IPS-20b (cell line): ENCODE results near the gene SBNO1.

Experiments used
- H3K27ac ChIP-seq: one replicate; pipeline ENCODE4 v1.5.1; 2013; ENCODE audit warnings: low read length
- H3K27me3 ChIP-seq: 2 replicates; pipeline ENCODE4 v1.6.1; 2013; ENCODE audit warnings: mild to moderate bottlenecking, low read length, inconsistent platforms; ENCODE audit not compliant: insufficient read depth
- H3K36me3 ChIP-seq: 2 replicates; pipeline ENCODE4 v1.6.1; 2013; ENCODE audit warnings: low read depth, mild to moderate bottlenecking, inconsistent platforms, low read length, moderate library complexity; ENCODE audit not compliant: insufficient read depth
- H3K4me1 ChIP-seq: 2 replicates; pipeline ENCODE4 v1.6.1; 2013; ENCODE audit warnings: mild to moderate bottlenecking, control low read depth, inconsistent platforms, low read length, moderate library complexity; ENCODE audit not compliant: insufficient read depth
- H3K4me3 ChIP-seq: 2 replicates; pipeline ENCODE4 v1.5.1; 2013; ENCODE audit warnings: mild to moderate bottlenecking, low read length, inconsistent platforms
- H3K9ac ChIP-seq: 2 replicates; pipeline ENCODE4 v1.6.1; 2013; ENCODE audit warnings: low read depth, mild to moderate bottlenecking, inconsistent platforms, low read length, moderate library complexity
- H3K9me3 ChIP-seq: 2 replicates; pipeline ENCODE4 v1.6.1; 2013; ENCODE audit warnings: mild to moderate bottlenecking, low read depth, low read length, inconsistent platforms; ENCODE audit not compliant: insufficient read depth

The SBNO1 gene

GRCh38 chr12:123267335-123267920 is 97.2 kb downstream of the SBNO1 start:
- Histone ChIP-seq H3K27ac (no peak overlapping the region), H3K9me3 (no peaks in the 10 kb centered on the region), H3K4me1 (peaks cover 10% of the 10 kb centered on the region; the same call in 1 of the 2 replicates), H3K36me3 (peaks cover 57% of the 10 kb centered on the region), H3K9ac (no peak overlapping the region), H3K4me3 (no peak overlapping the region), H3K27me3 (no peaks in the 10 kb centered on the region)

- Histone ChIP-seq H3K36me3 (peaks cover 63% of the 10 kb centered on the region), H3K4me1 (peaks cover 13% of the 10 kb centered on the region; the same call in 1 of the 2 replicates), H3K27me3 (no peaks in the 10 kb centered on the region), H3K27ac (no peak overlapping the region), H3K9me3 (no peaks in the 10 kb centered on the region), H3K9ac (no peak overlapping the region), H3K4me3 (no peak overlapping the region)
Observed at GRCh38 chr12:123266679-123267277, 97.9 kb downstream of the SBNO1 start.

- no peak overlapping the region for H3K27ac ChIP-seq
- peaks cover 70% of the 10 kb centered on the region for H3K36me3 ChIP-seq
Observed at GRCh38 chr12:123265851-123266678, 98.6 kb downstream of the SBNO1 start.

GRCh38 chr12:123264642-123265041 is 100.0 kb downstream of the SBNO1 start:
- H3K9me3 ChIP-seq: no peaks in the 10 kb centered on the region
- peaks cover 84% of the 10 kb centered on the region for H3K36me3 ChIP-seq
- no peak overlapping the region for H3K27ac ChIP-seq
- no peak overlapping the region for H3K9ac ChIP-seq
- H3K27me3 ChIP-seq: no peaks in the 10 kb centered on the region
- no peak overlapping the region for H3K4me3 ChIP-seq
- H3K4me1 ChIP-seq: peaks cover 18% of the 10 kb centered on the region; the same call in 1 of the 2 replicates

More at GRCh38 chr12:123265851-123266678, 98.6 kb downstream of the SBNO1 start:
- Histone ChIP-seq H3K27me3 (no peaks in the 10 kb centered on the region), H3K9me3 (no peaks in the 10 kb centered on the region), H3K9ac (no peak overlapping the region), H3K4me1 (peaks cover 18% of the 10 kb centered on the region; the same call in 1 of the 2 replicates), H3K4me3 (no peak overlapping the region)

GRCh38 chr12:123263196-123263817 is 101.3 kb downstream of the SBNO1 start:
- Histone ChIP-seq H3K9me3 (no peaks in the 10 kb centered on the region), H3K27ac (no peak overlapping the region), H3K9ac (no peak overlapping the region), H3K4me1 (peaks cover 10% of the 10 kb centered on the region; the same call in 1 of the 2 replicates), H3K4me3 (no peak overlapping the region), H3K27me3 (no peaks in the 10 kb centered on the region), H3K36me3 (peaks cover 91% of the 10 kb centered on the region)

GRCh38 chr12:123261196-123261595 is 103.5 kb downstream of the SBNO1 start:
- Histone ChIP-seq H3K4me3 (no peak overlapping the region), H3K4me1 (peaks cover 10% of the 10 kb centered on the region; the same call in 1 of the 2 replicates), H3K36me3 (peaks cover 97% of the 10 kb centered on the region), H3K27ac (no peak overlapping the region), H3K9me3 (no peaks in the 10 kb centered on the region), H3K9ac (no peak overlapping the region), H3K27me3 (no peaks in the 10 kb centered on the region)

GRCh38 chr12:123260081-123260480 is 104.6 kb downstream of the SBNO1 start:
- no peaks in the 10 kb centered on the region for H3K27me3 ChIP-seq
- no peak overlapping the region for H3K27ac ChIP-seq
- no peaks in the 10 kb centered on the region for H3K9me3 ChIP-seq
- no peak overlapping the region for H3K4me3 ChIP-seq
- no peak overlapping the region for H3K9ac ChIP-seq
- peaks cover 96% of the 10 kb centered on the region for H3K36me3 ChIP-seq
- peaks cover 10% of the 10 kb centered on the region; the same call in 1 of the 2 replicates for H3K4me1 ChIP-seq

GRCh38 chr12:123258593-123258992 is 106.1 kb downstream of the SBNO1 start:
- Histone ChIP-seq H3K4me3 (no peak overlapping the region), H3K9me3 (no peaks in the 10 kb centered on the region), H3K27me3 (no peaks in the 10 kb centered on the region), H3K4me1 (peaks cover 10% of the 10 kb centered on the region; the same call in 1 of the 2 replicates), H3K9ac (no peak overlapping the region), H3K36me3 (peaks cover 96% of the 10 kb centered on the region), H3K27ac (no peak overlapping the region)

GRCh38 chr12:123254853-123255446 is 109.7 kb downstream of the SBNO1 start:
- H3K4me3 ChIP-seq: no peak overlapping the region
- H3K9me3 ChIP-seq: no peaks in the 10 kb centered on the region
- no peak overlapping the region for H3K9ac ChIP-seq
- H3K4me1 ChIP-seq: no peaks in the 10 kb centered on the region; the same call in 1 of the 2 replicates
- H3K27me3 ChIP-seq: no peaks in the 10 kb centered on the region
- no peak overlapping the region for H3K27ac ChIP-seq
- H3K36me3 ChIP-seq: peaks cover 77% of the 10 kb centered on the region

GRCh38 chr12:123253641-123254459 is 110.8 kb downstream of the SBNO1 start:
- no peak overlapping the region for H3K9ac ChIP-seq
- H3K4me3 ChIP-seq: no peak overlapping the region
- no peaks in the 10 kb centered on the region for H3K9me3 ChIP-seq
- no peaks in the 10 kb centered on the region for H3K27me3 ChIP-seq
- peaks cover 66% of the 10 kb centered on the region for H3K36me3 ChIP-seq
- no peaks in the 10 kb centered on the region; the same call in 1 of the 2 replicates for H3K4me1 ChIP-seq
- H3K27ac ChIP-seq: no peak overlapping the region
